Esophagus squamous epithelium (tissue), 5 donors: ENCODE results near the gene PFDN6. TPM values are rescaled to one million over a fixed set of nuclear protein-coding genes. Genes with fewer than 3 reads are reported as not detected.

Experiments
- DNase-seq: peaks from one replicate; lab custom pipeline; 2025; lab: John Stamatoyannopoulos, UW
- H3K27ac ChIP-seq, 4 donors: fragments of 200-600 bp; sonication (generic); one replicate each; pipeline ENCODE4 v1.5.1; 2016 to 2019; ENCODE audit warnings: mild to moderate bottlenecking in 1 of 4
- H3K27me3 ChIP-seq, 4 donors: fragments of 200-600 bp; sonication (generic); 1 replicate in 3 of 4; 2 replicates in 1 of 4; pipeline versions ENCODE4 v1.5.1 to v1.6.0; 2017 to 2021; ENCODE audit warnings: antibody characterized with exemption in 1 of 4
- H3K36me3 ChIP-seq, 3 donors: fragments of 200-600 bp; sonication (generic); one replicate each; pipeline ENCODE4 v1.5.1; 2016 to 2019
- H3K4me1 ChIP-seq, 3 donors: fragments of 200-600 bp; sonication (generic); one replicate each; pipeline ENCODE4 v1.5.1; 2017 to 2019
- H3K4me3 ChIP-seq, 4 donors: fragments of 200-600 bp; sonication (generic); 1 replicate in 3 of 4; 2 replicates in 1 of 4; pipeline ENCODE4 v1.5.1; 2016 to 2019; ENCODE audit warnings: mild to moderate bottlenecking in 2 of 4, moderate library complexity in 1 of 4
- H3K9me3 ChIP-seq, 3 donors: fragments of 200-600 bp; sonication (generic); one replicate each; pipeline ENCODE4 v1.5.1; 2016 to 2019
- POLR2A ChIP-seq, 4 donors: fragments of 450-650 bp; IDR thresholded peaks; one replicate each; pipeline ENCODE4 v1.6.1; 2017; ENCODE audit warnings: antibody characterized with exemption in 4 of 4, mild to moderate bottlenecking in 4 of 4, moderate library complexity in 3 of 4
- WGBS, 2 donors: methylation state at CpG; one replicate each; pipeline ENCODE4 v1.1.5; 2018; 5-methylcytosine and 5-hydroxymethylcytosine counted together
- intact Hi-C: fragments of 100-400 bp; cut with DNase I; formaldehyde crosslinking; loops from one replicate; pipeline ENCODE4 v1.15.0; 2022
- total RNA-seq, 4 donors: library from RNA; depleted of rRNA; stranded (reverse); fragments of >200 nt; gene quantifications; one replicate each; pipeline ENCODE4 v1.1.0, GENCODE V29; 2016
- TF ChIP-seq, protein P1 (sequence below), 6 experiments: fragments of 450-650 bp in 4 of 6; fragments of 200-600 bp in 2 of 6; sonication (generic) in 2 of 6; IDR thresholded peaks; one replicate each; pipeline ENCODE4 v1.5.1; 2016 to 2019; ENCODE audit warnings: antibody characterized with exemption in 6 of 6, mild to moderate bottlenecking in 4 of 6, moderate library complexity in 4 of 6
- donor health status: DM: yes; HTN: yes; CAD: no.

Gene PFDN6
- total RNA-seq, 4 donors from 2014 or later: 28.6 to 71.0 (median 43.5) TPM

DNA sequence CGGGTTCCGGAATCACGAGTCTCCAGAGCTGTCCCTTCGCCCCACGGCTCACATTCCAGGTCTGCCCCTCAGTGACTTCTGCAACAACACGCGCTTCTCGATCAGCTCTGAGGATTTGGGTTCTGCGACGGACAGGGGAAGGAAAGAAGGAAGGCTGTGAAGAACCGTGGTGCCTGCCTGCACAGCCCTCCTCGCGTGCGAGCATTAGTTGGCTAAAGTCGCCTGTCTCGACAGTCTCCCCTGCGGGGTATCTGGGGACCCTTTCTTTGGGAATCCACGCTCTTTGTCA is 40.8 kb upstream of the PFDN6 start:
- H3K4me1 ChIP-seq: peaks cover 13 to 32% (median 23%) of the 10 kb centered on the region in 3 donors
- H3K27ac ChIP-seq: peak overlapping the region; percentile 92 to 99 (median 98)
- peaks cover 0 to 3% (median 0%) of the 10 kb centered on the region in 4 donors for H3K27me3 ChIP-seq
- 0% methylated on average over 10 to 18 of the region's 18 CpGs for WGBS, 2 donors
- TF ChIP-seq, protein P1, sequence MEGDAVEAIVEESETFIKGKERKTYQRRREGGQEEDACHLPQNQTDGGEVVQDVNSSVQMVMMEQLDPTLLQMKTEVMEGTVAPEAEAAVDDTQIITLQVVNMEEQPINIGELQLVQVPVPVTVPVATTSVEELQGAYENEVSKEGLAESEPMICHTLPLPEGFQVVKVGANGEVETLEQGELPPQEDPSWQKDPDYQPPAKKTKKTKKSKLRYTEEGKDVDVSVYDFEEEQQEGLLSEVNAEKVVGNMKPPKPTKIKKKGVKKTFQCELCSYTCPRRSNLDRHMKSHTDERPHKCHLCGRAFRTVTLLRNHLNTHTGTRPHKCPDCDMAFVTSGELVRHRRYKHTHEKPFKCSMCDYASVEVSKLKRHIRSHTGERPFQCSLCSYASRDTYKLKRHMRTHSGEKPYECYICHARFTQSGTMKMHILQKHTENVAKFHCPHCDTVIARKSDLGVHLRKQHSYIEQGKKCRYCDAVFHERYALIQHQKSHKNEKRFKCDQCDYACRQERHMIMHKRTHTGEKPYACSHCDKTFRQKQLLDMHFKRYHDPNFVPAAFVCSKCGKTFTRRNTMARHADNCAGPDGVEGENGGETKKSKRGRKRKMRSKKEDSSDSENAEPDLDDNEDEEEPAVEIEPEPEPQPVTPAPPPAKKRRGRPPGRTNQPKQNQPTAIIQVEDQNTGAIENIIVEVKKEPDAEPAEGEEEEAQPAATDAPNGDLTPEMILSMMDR (IDR thresholded peaks at IDR 0.05): peak in 1 of 6 experiments; percentile 7
- no peak for TF ChIP-seq POLR2A (IDR thresholded peaks at IDR 0.05)
- intact Hi-C loops: loop anchor here (5.0 kb wide), 2 partner anchors 86 to 126 kb away; no protein-coding TSS in a partner anchor
- peaks cover 0 to 19% (median 0%) of the 10 kb centered on the region in 3 donors for H3K36me3 ChIP-seq
- H3K4me3 ChIP-seq: peak overlapping the region; percentile 38 to 74 (median 64)
- DNase-seq: peak; percentile 60
- H3K9me3 ChIP-seq: no peaks in the 10 kb centered on the region

DNA sequence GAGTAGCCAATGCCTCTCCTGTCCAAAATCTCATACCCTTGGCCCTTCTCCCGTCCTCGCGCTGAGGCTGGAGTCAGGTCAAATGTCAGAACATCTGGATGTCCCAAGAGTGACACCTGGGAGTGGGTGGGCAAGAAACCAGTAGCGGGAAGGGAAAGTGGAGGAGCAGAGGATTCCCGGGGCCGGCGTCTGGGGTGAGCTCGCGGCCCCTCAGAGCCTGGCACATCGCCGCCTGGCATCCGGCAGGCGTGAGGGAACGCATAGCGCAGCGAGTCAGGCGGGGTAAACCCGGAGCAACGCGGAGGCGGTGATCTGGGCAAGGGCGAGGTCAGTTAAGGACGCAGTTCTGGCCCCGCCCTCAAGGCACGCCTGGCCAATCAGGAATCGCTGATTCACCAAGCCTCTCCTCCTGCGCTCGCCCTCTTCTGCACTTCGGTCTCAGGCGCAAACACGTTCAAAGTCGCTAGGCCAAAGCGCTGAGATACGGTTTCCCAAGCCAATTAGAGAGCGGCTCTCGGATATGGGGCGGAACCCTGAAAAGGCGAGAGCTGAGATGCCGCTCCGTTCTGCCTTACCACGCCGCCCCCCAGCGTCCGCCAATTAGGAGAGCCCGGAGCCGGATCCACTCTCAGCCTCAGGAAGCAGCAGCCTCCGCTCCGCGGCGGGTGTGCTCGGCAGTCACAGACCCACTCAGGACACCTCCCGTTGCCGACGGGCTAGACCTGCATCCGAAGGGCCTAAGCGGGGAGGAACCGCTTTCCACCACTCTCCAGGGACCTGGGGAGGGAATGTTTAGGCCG is 40.3 kb upstream of the PFDN6 start:
- Histone ChIP-seq H3K36me3 (peaks cover 0 to 19% (median 0%) of the 10 kb centered on the region in 3 donors), H3K9me3 (no peaks in the 10 kb centered on the region), H3K27me3 (peaks cover 0 to 3% (median 0%) of the 10 kb centered on the region in 4 donors), H3K4me1 (peaks cover 13 to 32% (median 23%) of the 10 kb centered on the region in 3 donors), H3K27ac (peak overlapping the region; percentile 92 to 99 (median 98)), H3K4me3 (peak overlapping the region; percentile 38 to 74 (median 64))
- peak; percentile 88 for DNase-seq
- TF ChIP-seq, protein P1 (IDR thresholded peaks at IDR 0.05): peak in 2 of 6 experiments; percentile 7 to 20
- peak in 2 of 4 donors; percentile 79 to 85 for TF ChIP-seq POLR2A (IDR thresholded peaks at IDR 0.05)
- intact Hi-C loops: loop anchor here (5.0 kb wide), 2 partner anchors 87 to 127 kb away; no protein-coding TSS in a partner anchor
- WGBS, 2 donors: 0 to 1% methylated on average over 28 to 35 of the region's 58 CpGs

DNA sequence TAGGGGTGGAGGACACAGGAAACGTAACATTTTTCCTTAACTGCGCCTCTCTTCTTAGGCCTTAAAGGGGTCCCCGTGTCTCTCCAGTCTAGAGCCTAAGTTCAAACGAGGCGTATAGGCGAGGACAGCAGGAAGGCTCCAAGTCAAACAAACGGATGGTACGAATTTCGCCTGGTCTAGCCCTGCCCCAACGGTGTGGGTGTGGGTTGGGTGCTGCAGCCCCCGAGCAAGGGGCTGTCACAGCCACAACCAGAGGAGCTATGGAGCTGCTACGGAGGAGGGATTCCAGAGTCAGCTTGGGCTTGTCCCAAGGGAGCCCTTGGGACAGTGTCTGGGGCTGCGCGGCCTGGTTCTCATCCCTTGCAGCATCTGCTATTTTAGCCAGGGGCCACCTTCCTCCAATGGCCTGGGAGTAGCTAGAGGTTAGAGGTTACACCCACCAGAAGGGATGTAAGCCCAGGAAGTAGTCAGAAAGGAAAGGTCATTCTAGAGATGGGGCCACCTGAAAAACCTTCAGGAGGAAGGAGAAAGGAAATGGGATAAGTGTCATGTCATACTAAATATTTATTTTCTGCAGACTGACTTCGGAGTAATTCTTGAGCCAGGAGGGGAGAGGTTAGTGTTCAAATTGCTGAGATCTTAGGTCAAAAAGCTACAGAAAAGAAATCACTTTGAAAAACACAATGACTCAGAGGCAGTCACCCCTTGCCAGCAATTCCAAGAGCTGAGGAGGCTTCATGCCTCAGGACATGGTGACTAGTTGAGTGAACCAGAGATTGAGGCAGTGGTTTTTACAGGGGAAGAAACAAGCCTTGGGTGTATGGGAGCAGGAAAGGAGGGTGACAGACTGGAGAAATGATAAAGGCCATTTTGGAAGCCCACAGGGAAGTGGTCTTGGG is 39.4 kb upstream of the PFDN6 start:
- no peaks in the 10 kb centered on the region for H3K9me3 ChIP-seq
- peaks cover 0 to 3% (median 0%) of the 10 kb centered on the region in 4 donors for H3K27me3 ChIP-seq
- TF ChIP-seq, protein P1 (IDR thresholded peaks at IDR 0.05): no peak
- no peak for TF ChIP-seq POLR2A (IDR thresholded peaks at IDR 0.05)
- DNase-seq: no peak
- WGBS, 2 donors: 9 to 11% methylated on average over 4 to 5 of the region's 15 CpGs
- peaks cover 0 to 19% (median 0%) of the 10 kb centered on the region in 3 donors for H3K36me3 ChIP-seq
- peak overlapping the region; percentile 92 to 99 (median 98) for H3K27ac ChIP-seq
- intact Hi-C loops: loop anchor here (5.0 kb wide), 2 partner anchors 88 to 128 kb away; no protein-coding TSS in a partner anchor
- peaks cover 13 to 32% (median 23%) of the 10 kb centered on the region in 3 donors for H3K4me1 ChIP-seq
- peak overlapping the region; percentile 38 to 74 (median 64) for H3K4me3 ChIP-seq

DNA sequence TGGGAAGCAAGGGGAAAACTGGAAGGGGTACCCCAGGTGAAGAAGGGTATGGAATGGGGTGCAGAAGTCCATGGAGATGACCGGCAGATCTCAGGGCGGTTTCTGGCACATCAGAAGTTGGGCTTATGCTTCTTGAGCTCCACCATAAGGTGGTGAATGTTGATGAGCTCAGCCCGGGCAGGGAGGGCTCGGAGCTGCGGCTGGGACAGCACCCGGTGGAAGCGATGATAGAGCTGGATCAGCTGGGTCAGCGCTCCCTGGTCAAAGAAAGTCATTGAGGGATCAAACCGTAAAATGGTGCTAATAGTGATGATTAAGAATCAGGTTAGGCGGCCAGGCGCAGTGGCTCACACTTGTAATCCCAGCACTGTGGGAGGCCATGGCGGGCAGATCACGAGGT is 38.7 kb upstream of the PFDN6 start:
- 88 to 95% methylated on average over 13 of the region's 13 CpGs for WGBS, 2 donors
- DNase-seq: no peak
- H3K36me3 ChIP-seq: peaks cover 0 to 19% (median 0%) of the 10 kb centered on the region in 3 donors
- peaks cover 0 to 3% (median 0%) of the 10 kb centered on the region in 4 donors for H3K27me3 ChIP-seq
- H3K4me3 ChIP-seq: no peak overlapping the region
- TF ChIP-seq, protein P1 (IDR thresholded peaks at IDR 0.05): no peak
- no peak for TF ChIP-seq POLR2A (IDR thresholded peaks at IDR 0.05)
- peaks cover 13 to 32% (median 23%) of the 10 kb centered on the region in 3 donors for H3K4me1 ChIP-seq
- H3K27ac ChIP-seq: peak overlapping the region; percentile 92 to 99 (median 98)
- no peaks in the 10 kb centered on the region for H3K9me3 ChIP-seq
- intact Hi-C loops: no loop called here
